Esophagus muscularis mucosa (tissue), 3 donors: Measurements from ENCODE around the gene CD6.

Experiments used
- POLR2A ChIP-seq: fragments of 450-650 bp; IDR thresholded peaks from one replicate; pipeline ENCODE4 v1.6.1; 2017; ENCODE audit warnings: antibody characterized with exemption, moderate library complexity, mild to moderate bottlenecking, low read depth
- POLR2AphosphoS5 ChIP-seq, 2 donors: sonication (generic); formaldehyde crosslinking; IDR thresholded peaks; one replicate each; pipeline ENCODE4 v1.6.1; 2017; ENCODE audit warnings: antibody characterized with exemption in 2 of 2
- TF ChIP-seq, protein P1 (sequence below), 3 experiments: fragments of 200-600 bp in 2 of 3; fragments of 450-650 bp in 1 of 3; sonication (generic) in 2 of 3; IDR thresholded peaks; one replicate each; pipeline ENCODE4 v1.5.1; 2017 to 2019; ENCODE audit warnings: antibody characterized with exemption in 3 of 3, mild to moderate bottlenecking in 2 of 3, moderate library complexity in 1 of 3

GRCh38 chr11:60944490-60945294 is 26.8 kb upstream of the CD6 start:
- TF ChIP-seq, protein P1, sequence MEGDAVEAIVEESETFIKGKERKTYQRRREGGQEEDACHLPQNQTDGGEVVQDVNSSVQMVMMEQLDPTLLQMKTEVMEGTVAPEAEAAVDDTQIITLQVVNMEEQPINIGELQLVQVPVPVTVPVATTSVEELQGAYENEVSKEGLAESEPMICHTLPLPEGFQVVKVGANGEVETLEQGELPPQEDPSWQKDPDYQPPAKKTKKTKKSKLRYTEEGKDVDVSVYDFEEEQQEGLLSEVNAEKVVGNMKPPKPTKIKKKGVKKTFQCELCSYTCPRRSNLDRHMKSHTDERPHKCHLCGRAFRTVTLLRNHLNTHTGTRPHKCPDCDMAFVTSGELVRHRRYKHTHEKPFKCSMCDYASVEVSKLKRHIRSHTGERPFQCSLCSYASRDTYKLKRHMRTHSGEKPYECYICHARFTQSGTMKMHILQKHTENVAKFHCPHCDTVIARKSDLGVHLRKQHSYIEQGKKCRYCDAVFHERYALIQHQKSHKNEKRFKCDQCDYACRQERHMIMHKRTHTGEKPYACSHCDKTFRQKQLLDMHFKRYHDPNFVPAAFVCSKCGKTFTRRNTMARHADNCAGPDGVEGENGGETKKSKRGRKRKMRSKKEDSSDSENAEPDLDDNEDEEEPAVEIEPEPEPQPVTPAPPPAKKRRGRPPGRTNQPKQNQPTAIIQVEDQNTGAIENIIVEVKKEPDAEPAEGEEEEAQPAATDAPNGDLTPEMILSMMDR (IDR thresholded peaks at IDR 0.05) = no peak
- no peak for TF ChIP-seq POLR2A
- TF ChIP-seq POLR2AphosphoS5 (IDR thresholded peaks at IDR 0.05) = no peak
